GM19023 (cell line): ENCODE data around the gene KCTD19.

Experiments
- ATAC-seq: cut with Tn5 transposase; IDR thresholded peaks from one replicate; pipeline ENCODE4 v1.9.1; 2021; ENCODE audit warnings: mild to moderate bottlenecking, moderate library complexity; ENCODE audit not compliant: unreplicated experiment

KCTD19 gene

DNA sequence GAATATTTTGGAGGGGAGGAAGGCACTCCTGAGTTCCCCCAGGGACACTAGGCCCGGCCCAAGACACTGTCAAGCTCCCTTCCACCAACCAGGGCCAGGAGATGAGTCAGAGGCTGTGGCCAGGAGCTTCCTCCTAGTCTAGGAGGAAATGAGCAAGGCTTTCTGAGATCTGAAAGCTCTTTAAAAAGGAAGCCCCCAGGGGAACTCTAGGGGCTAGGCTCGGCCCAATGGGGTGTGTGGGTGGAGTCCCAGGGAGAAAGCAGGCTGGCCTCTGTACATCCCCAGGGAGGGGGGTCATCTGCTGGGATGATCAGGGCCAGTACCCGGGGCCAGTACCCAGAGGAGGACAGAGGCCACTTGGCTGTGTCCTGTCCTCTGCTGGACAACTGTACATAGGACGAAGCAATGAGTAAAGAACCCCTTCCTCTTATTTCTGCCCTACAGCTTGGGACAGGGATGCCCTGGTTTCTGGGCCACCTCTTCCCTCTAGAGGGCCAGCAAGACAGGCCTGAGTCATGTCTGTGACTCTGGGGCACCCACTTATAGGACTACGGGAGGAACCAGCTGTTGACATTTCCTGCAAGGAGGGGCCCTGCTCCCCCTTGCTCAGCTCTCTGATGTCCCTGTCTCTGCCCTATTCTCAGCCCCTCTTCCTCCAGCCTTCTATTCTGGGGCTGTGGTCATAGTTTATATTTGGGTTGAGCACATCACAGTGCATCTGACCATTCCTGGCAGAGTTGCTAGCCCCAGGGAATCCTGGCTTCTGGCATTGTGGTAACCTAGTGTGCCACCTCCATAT is 82.0 kb downstream of the KCTD19 start:
- ATAC-seq = peak; percentile 44

DNA sequence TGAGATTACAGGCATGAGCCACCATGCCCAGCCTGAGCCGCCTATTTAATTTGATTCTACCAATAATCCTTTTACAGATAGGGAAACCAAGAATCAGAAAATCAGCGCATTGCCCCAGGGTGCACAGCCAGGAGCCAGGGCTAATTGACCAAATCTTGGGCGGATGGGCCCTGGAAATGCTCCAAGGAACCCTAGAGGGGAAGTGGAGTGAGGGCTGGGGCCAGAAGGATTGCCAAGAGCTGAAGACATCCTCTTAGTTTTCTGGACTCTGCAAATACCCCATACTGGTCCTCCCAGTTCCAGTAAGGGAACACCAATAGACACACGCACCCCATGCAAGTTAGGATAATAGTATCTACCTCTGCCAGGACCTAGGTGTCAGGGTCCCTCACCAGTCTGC is 83.1 kb downstream of the KCTD19 start:
- ATAC-seq = no peak

DNA sequence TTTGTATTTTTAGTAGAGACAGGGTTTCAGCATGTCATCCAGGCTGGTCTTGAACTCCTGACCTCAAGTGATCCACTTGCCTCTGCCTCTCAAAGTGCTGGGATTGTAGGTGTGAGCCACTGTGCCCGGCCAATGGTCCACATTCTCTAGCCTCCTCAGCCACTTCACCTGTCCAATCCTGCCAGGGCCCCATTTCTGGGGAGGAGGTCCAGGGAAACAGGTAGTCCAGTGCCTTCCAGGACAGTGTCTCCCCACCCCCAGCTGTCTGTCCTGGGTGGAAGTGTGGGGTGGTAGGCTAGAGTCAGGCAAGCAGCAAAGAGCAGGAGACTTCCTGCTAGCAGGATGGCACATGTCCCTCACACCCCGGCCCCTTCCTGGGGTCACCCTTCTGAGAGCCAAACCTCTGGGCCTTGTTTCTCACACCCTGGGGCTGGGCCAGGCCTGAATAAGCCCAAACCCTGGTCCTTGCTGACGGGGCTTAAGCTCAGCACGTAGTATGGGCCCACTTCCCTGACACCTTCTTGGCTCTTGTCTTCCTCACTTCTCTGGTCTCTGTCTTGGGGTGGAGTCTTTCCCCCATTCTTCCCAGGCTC is 84.3 kb downstream of the KCTD19 start:
- ATAC-seq = no peak

DNA sequence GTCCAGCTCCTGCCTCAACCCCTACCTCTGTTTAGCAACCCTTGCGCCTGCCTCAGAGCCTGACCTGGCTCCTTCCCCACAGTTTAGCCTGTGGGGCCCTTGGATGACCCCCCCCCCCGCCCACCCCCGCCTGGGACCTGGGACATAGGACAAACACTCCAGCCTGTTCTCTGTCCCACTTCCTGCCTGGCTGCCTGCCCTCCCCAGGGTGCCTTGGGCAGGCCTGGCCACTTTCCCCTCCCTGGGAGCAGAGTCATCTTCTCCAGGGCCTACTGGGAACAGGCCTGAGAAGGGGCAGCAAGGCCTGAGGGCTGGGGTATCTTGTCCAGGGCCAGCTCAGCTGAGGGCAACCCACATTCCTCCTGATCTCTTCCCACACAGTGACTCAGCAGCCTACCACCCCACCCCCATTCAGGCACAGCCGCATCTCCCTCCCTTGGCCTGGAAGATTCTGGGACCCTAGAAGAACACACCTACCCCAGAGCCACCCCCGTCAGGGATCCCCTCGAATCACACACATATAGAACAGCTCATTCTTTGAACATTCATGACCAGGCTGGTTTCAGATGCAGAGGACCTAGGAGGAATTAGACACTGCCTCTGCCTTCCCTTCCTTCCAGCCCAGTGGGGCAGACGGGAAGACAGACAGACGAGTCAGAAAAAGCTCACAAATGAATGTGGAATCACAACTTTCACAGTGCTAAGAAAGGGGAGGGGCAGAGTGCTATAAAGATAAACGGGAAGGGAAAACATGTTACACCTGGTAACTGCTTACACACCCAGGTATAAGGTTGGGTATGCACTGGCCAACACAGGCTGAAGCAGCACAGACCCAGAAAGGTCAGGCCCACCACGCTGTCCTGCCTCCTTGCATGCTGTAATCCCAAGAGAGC is 85.3 kb downstream of the KCTD19 start:
- no peak for ATAC-seq

DNA sequence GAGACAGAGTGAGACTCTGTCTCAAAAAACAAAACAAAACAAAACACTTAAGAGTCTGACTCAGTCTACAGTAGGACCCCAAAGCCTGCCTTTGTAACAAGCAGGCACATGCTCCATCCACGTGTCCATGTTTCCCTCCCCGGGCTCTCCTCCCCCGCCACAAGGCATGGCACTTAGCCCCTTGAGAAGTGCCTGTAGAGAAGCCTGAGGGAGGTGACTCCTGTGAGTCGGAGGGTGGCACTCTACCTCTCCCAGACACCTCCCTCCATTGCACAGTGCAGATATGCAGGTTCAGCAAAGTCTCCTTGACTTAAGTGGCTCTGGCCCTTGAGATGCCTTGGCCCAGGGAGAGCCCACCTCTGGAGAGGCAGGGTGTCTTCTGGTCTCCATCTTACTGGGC is 86.0 kb downstream of the KCTD19 start:
- ATAC-seq = no peak
